ENCODE data around the gene TCEAL3.
"Not testable (repeated sequence)": the region's sequence is repeated elsewhere in the genome, so short reads cannot be mapped to it uniquely, and the experiment has no call there.

The TCEAL3 gene

GRCh38 chrX:103607364-103608305 is at the start of gene TCEAL3:
TSS of gene TCEAL3 (plus strand) at chrX:103607963. CDS start at chrX:103609065, 1,102 bp downstream.
- peak; percentile 32 for DNase-seq (ENCODE audit: low spot score)

- no peak for DNase-seq (ENCODE audit: low spot score)
Measured at GRCh38 chrX:103560256-103560655, 47.5 kb upstream of the TCEAL3 start.

GRCh38 chrX:103562801-103563200 is 45.0 kb upstream of the TCEAL3 start:
- DNase-seq (ENCODE audit: low spot score) = peak; percentile 24

- no peak for DNase-seq (ENCODE audit: low spot score)
Measured at GRCh38 chrX:103565197-103565596, 42.6 kb upstream of the TCEAL3 start.

GRCh38 chrX:103565752-103566151 is 42.0 kb upstream of the TCEAL3 start:
- DNase-seq (ENCODE audit: low spot score) = peak; percentile 75

GRCh38 chrX:103571121-103571520 is 36.6 kb upstream of the TCEAL3 start:
- no peak for DNase-seq (ENCODE audit: low spot score)

- DNase-seq (ENCODE audit: low spot score) = no peak
Measured at GRCh38 chrX:103571726-103572125, 36.0 kb upstream of the TCEAL3 start.

- no peak for DNase-seq (ENCODE audit: low spot score)
Measured at GRCh38 chrX:103573202-103573601, 34.6 kb upstream of the TCEAL3 start.

GRCh38 chrX:103584596-103584995 is 23.2 kb upstream of the TCEAL3 start:
- DNase-seq (ENCODE audit: low spot score) = peak; percentile 33

- DNase-seq (ENCODE audit: low spot score) = peak; percentile 50
Measured at GRCh38 chrX:103585411-103586313, 22.1 kb upstream of the TCEAL3 start, which contains the start of gene TCEAL4. TSS of gene TCEAL4 (plus strand) at chrX:103585515. CDS start at chrX:103586676, 1,161 bp downstream.

- DNase-seq (ENCODE audit: low spot score) = peak; percentile 19
Measured at GRCh38 chrX:103586314-103586646, 21.5 kb upstream of the TCEAL3 start.

GRCh38 chrX:103586659-103587058 is 21.1 kb upstream of the TCEAL3 start:
- DNase-seq (ENCODE audit: low spot score) = no peak

GRCh38 chrX:103592295-103592694 is 15.5 kb upstream of the TCEAL3 start:
- DNase-seq (ENCODE audit: low spot score) = not testable (repeated sequence)

GRCh38 chrX:103595202-103595601 is 12.6 kb upstream of the TCEAL3 start:
- DNase-seq (ENCODE audit: low spot score) = not testable (repeated sequence)

- no peak for DNase-seq (ENCODE audit: low spot score)
Measured at GRCh38 chrX:103608306-103608963, 672 bp downstream of the TCEAL3 start.

GRCh38 chrX:103610282-103610681 is 2.5 kb downstream of the TCEAL3 start:
- DNase-seq (ENCODE audit: low spot score) = no peak

GRCh38 chrX:103613362-103613890 is 5.7 kb downstream of the TCEAL3 start:
- DNase-seq (ENCODE audit: low spot score) = no peak

- no peak for DNase-seq (ENCODE audit: low spot score)
Measured at GRCh38 chrX:103614999-103615398, 7.2 kb downstream of the TCEAL3 start.

- no peak for DNase-seq (ENCODE audit: low spot score)
Measured at GRCh38 chrX:103615781-103616371, 8.1 kb downstream of the TCEAL3 start.

GRCh38 chrX:103616676-103617186 is 9.0 kb downstream of the TCEAL3 start:
- DNase-seq (ENCODE audit: low spot score) = no peak

GRCh38 chrX:103624111-103624510 is 16.3 kb downstream of the TCEAL3 start:
- no peak for DNase-seq (ENCODE audit: low spot score)

Measured in RKO (cell line).